LNCAP (cell line): ENCODE data around the gene KLF15.

ENCODE experiments used
- CTCF ChIP-seq: fragments of 450-650 bp; IDR thresholded peaks from 2 replicates; pipeline ENCODE4 v1.5.1; 2017; ENCODE audit warnings: mild to moderate bottlenecking

The KLF15 gene

GRCh38 chr3:126308394-126309125, 48.6 kb downstream of the KLF15 start:
- no peak for TF ChIP-seq CTCF

- no peak for TF ChIP-seq CTCF
These were observed 49.4 kb downstream of the KLF15 start for GRCh38 chr3:126307591-126308393.

GRCh38 chr3:126306888-126307482, 50.2 kb downstream of the KLF15 start:
- TF ChIP-seq CTCF, result no peak

- TF ChIP-seq CTCF, result no peak
These were observed 50.8 kb downstream of the KLF15 start for GRCh38 chr3:126306397-126306796.

- no peak for TF ChIP-seq CTCF
These were observed 51.8 kb downstream of the KLF15 start for GRCh38 chr3:126305427-126305826.

GRCh38 chr3:126304704-126305103, 52.5 kb downstream of the KLF15 start:
- no peak for TF ChIP-seq CTCF

- TF ChIP-seq CTCF, result no peak
These were observed 52.9 kb downstream of the KLF15 start for GRCh38 chr3:126304291-126304690.
